Duodenal mucosa (tissue), 2 donors: ENCODE measurements around the gene BCL2L14.

Experiments
- H3K27ac ChIP-seq: one replicate; pipeline ENCODE4 v1.7.0; 2013; ENCODE audit warnings: low read depth, low read length
- H3K27me3 ChIP-seq, 2 donors: one replicate each; pipeline ENCODE4 v1.7.0; 2013; ENCODE audit warnings: low read length in 2 of 2, control low read depth in 1 of 2; ENCODE audit not compliant: insufficient read depth in 2 of 2, control insufficient read depth in 1 of 2
- H3K36me3 ChIP-seq, 2 donors: one replicate each; pipeline ENCODE4 v1.7.0; 2013; ENCODE audit warnings: low read length in 2 of 2, control low read depth in 1 of 2; ENCODE audit not compliant: insufficient read depth in 2 of 2, control insufficient read depth in 1 of 2
- H3K4me1 ChIP-seq, 2 donors: one replicate each; pipeline ENCODE4 v1.7.0; 2013; ENCODE audit warnings: low read length in 2 of 2, control low read depth in 1 of 2; ENCODE audit not compliant: insufficient read depth in 2 of 2, control insufficient read depth in 1 of 2
- H3K4me3 ChIP-seq, 2 donors: one replicate each; pipeline ENCODE4 v1.7.0; 2013; ENCODE audit warnings: low read length in 2 of 2, low read depth in 1 of 2
- H3K9ac ChIP-seq, 2 donors: one replicate each; pipeline ENCODE4 v1.7.0; 2013; ENCODE audit warnings: low read length in 2 of 2, low read depth in 1 of 2
- H3K9me3 ChIP-seq, 2 donors: one replicate each; pipeline ENCODE4 v1.7.0; 2013; ENCODE audit warnings: low read length in 2 of 2, control low read depth in 1 of 2; ENCODE audit not compliant: control insufficient read depth in 1 of 2

The BCL2L14 gene

DNA sequence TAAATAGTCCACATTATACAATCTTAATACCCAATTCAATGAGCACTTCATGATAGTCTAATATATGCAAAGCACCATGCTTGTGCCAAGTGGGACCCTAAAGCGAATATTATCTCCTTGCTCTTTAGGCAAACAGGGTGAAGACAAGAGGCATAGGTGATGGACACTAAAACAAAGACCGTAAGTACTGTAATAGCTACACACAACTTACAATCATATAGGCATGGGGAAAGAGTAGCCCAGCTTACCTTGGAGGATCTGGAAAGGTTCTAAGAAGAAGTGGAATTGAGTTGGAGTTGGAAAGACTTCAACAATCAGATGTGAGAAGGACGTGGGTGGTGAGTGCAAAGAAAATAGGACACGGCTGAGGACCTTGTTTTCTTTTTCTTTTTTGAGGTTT is 19.1 kb upstream of the BCL2L14 start:
- no peaks in the 10 kb centered on the region for H3K36me3 ChIP-seq
- no peak overlapping the region for H3K4me3 ChIP-seq
- H3K9ac ChIP-seq: no peak overlapping the region
- H3K4me1 ChIP-seq: no peaks in the 10 kb centered on the region
- H3K9me3 ChIP-seq: no peaks in the 10 kb centered on the region
- no peak overlapping the region for H3K27ac ChIP-seq
- no peaks in the 10 kb centered on the region for H3K27me3 ChIP-seq

DNA sequence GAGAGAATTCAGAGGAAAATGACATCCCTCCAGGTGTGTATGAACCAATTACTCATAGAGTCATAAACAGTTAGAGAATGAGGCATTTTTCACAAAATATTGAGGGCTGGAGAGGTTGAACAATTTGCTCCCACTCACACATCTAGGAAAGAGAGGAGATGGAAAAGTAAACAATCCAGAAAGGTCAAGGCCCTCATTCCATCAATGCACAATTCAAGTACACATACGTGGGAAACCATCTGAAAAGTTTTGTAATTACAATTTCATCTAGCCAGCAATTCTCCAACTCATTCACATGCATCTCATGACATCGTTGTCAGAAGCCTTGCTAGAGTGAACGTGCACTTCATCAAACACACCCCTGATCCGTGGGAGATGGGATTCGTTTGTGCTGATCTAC is 15.7 kb upstream of the BCL2L14 start:
- H3K9ac ChIP-seq: no peak overlapping the region
- H3K36me3 ChIP-seq: no peaks in the 10 kb centered on the region
- no peak overlapping the region for H3K4me3 ChIP-seq
- no peaks in the 10 kb centered on the region for H3K9me3 ChIP-seq
- no peak overlapping the region for H3K27ac ChIP-seq
- no peaks in the 10 kb centered on the region for H3K27me3 ChIP-seq
- H3K4me1 ChIP-seq: no peaks in the 10 kb centered on the region

DNA sequence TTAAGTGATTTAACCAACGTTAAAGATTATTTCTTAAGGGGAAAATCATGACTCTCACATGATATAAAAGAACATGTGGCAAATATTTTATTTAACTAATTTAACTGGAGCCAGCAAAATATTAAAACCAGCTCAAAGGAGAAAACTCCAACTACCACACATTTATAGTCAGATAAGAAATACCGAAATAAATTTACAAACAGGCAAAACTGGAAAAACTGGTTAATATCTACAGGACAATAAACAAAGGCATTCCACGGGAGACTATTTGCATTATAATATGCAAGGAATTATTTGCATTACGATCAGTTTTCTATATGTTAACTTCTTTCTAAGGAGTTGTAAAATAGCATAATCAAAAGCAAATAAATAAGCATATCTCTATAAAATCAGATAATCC is 13.8 kb upstream of the BCL2L14 start:
- Histone ChIP-seq H3K9ac (no peak overlapping the region), H3K9me3 (no peaks in the 10 kb centered on the region)

GRCh38 chr12:12064596-12064995 is 6.1 kb upstream of the BCL2L14 start:
- Histone ChIP-seq H3K9me3 (no peaks in the 10 kb centered on the region), H3K4me1 (no peaks in the 10 kb centered on the region), H3K9ac (no peak overlapping the region), H3K27me3 (no peaks in the 10 kb centered on the region), H3K4me3 (no peak overlapping the region), H3K36me3 (no peaks in the 10 kb centered on the region), H3K27ac (no peak overlapping the region)

More for the DNA sequence above, 13.8 kb upstream of the BCL2L14 start:
- H3K36me3 ChIP-seq: no peaks in the 10 kb centered on the region
- no peak overlapping the region for H3K27ac ChIP-seq
- H3K4me3 ChIP-seq: no peak overlapping the region
- H3K27me3 ChIP-seq: no peaks in the 10 kb centered on the region
- no peaks in the 10 kb centered on the region for H3K4me1 ChIP-seq

GRCh38 chr12:12068751-12069150 is 2.0 kb upstream of the BCL2L14 start:
- no peak overlapping the region for H3K27ac ChIP-seq
- H3K4me3 ChIP-seq: no peak overlapping the region
- H3K27me3 ChIP-seq: no peaks in the 10 kb centered on the region
- no peaks in the 10 kb centered on the region for H3K9me3 ChIP-seq
- H3K4me1 ChIP-seq: peaks cover 5 to 8% of the 10 kb centered on the region in 2 donors
- no peak overlapping the region for H3K9ac ChIP-seq
- H3K36me3 ChIP-seq: no peaks in the 10 kb centered on the region

DNA sequence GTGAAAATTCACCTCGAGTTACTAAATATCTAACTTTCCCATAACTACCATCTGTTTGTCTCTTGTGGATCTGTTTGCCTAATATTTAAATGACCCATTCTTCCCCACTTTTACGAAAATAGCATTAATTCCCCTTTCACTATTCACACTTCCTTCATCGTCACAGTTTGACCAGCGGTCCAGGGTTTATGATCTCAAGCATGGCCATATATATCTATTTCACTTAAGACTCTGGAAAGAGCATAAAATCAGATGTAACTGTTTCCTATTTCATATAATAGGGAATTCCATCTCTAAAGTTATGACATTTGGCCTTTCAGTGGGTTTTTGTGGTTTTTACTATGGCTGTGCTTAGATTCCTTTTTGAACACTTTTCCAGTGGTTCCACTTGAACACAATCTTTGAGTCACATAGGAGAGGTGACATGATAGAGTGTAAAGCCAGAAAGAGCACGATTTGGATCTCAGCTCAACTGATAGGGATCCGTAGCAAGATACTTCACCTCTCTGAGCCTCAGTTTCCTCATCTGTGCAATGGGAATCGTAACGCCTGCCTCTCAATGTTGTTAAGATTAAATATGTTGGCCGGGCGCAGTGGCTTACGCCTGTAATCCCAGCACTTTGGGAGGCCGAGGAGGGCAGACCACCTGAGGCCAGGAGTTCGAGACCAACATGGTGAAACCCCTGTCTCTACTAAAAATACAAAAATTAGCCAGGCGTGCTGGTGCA is 754 bp upstream of the BCL2L14 start:
- peak overlapping the region in 1 of 2 donors; percentile 65 for H3K4me3 ChIP-seq
- H3K9ac ChIP-seq: peak overlapping the region in 1 of 2 donors; percentile 70
- no peaks in the 10 kb centered on the region for H3K27me3 ChIP-seq
- H3K4me1 ChIP-seq: peaks cover 6 to 9% of the 10 kb centered on the region in 2 donors
- H3K27ac ChIP-seq: no peak overlapping the region
- no peaks in the 10 kb centered on the region for H3K36me3 ChIP-seq
- no peaks in the 10 kb centered on the region for H3K9me3 ChIP-seq

GRCh38 chr12:12072064-12072760 is 1.5 kb downstream of the BCL2L14 start:
- H3K27me3 ChIP-seq: no peaks in the 10 kb centered on the region
- H3K9ac ChIP-seq: peak overlapping the region; percentile 70 to 73
- peaks cover 6 to 9% of the 10 kb centered on the region in 2 donors for H3K4me1 ChIP-seq
- H3K4me3 ChIP-seq: peak overlapping the region; percentile 65 to 69
- no peaks in the 10 kb centered on the region for H3K9me3 ChIP-seq
- peak overlapping the region; percentile 50 for H3K27ac ChIP-seq
- H3K36me3 ChIP-seq: peaks cover 0 to 4% of the 10 kb centered on the region in 2 donors

DNA sequence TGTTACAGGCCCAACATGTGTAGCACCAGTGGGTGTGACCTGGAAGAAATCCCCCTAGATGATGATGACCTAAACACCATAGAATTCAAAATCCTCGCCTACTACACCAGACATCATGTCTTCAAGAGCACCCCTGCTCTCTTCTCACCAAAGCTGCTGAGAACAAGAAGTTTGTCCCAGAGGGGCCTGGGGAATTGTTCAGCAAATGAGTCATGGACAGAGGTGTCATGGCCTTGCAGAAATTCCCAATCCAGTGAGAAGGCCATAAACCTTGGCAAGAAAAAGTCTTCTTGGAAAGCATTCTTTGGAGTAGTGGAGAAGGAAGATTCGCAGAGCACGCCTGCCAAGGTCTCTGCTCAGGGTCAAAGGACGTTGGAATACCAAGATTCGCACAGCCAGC is 8.6 kb downstream of the BCL2L14 start:
- Histone ChIP-seq H3K9me3 (no peaks in the 10 kb centered on the region), H3K36me3 (peaks cover 0 to 5% of the 10 kb centered on the region in 2 donors), H3K4me3 (no peak overlapping the region), H3K9ac (no peak overlapping the region), H3K27me3 (no peaks in the 10 kb centered on the region), H3K4me1 (peaks cover 7 to 12% of the 10 kb centered on the region in 2 donors), H3K27ac (no peak overlapping the region)

DNA sequence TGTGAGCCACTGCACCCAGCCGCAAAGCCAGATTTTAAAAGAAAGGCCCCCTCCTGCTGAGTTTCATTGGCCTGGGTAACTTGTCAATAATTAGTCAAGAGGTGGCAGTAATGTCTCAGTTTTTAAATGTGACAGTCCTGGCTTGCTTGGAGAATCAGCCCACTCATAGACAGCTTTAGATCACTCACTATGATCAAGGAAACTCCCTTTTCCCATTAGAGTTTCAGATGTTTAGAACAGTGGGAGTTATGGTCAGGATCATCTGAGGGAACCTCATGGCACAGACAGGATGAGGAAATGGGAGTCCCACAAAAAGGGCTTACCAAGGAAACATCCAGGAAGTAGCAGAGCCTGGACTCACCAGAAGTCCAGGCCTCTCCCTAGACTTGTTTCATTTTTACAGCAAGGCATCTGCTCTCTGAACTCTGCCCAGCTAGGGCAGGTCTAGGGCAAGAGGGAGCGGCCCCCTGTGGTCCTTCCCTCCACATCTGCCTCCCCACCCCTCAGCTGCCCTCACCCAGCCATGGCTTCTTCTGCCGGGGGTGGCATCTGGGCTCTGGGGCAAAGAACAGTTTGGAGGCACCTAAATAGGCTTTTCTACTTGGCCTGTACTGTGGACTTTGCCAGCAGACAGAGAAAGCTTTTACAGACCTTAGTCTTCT is 11.2 kb downstream of the BCL2L14 start:
- Histone ChIP-seq H3K9ac (peak overlapping the region in 1 of 2 donors; percentile 13), H3K4me1 (peaks cover 7 to 12% of the 10 kb centered on the region in 2 donors), H3K27me3 (no peaks in the 10 kb centered on the region), H3K4me3 (no peak overlapping the region), H3K9me3 (no peaks in the 10 kb centered on the region), H3K36me3 (peaks cover 0 to 22% of the 10 kb centered on the region in 2 donors), H3K27ac (peak overlapping the region; percentile 73)

- H3K27me3 ChIP-seq: no peaks in the 10 kb centered on the region
- H3K4me3 ChIP-seq: no peak overlapping the region
- H3K4me1 ChIP-seq: peaks cover 7 to 12% of the 10 kb centered on the region in 2 donors
- no peak overlapping the region for H3K27ac ChIP-seq
- H3K9me3 ChIP-seq: no peaks in the 10 kb centered on the region
- peaks cover 7 to 33% of the 10 kb centered on the region in 2 donors for H3K36me3 ChIP-seq
- H3K9ac ChIP-seq: no peak overlapping the region
Observed at GRCh38 chr12:12083688-12084087, 12.9 kb downstream of the BCL2L14 start.
